HUES48 (cell line): ENCODE measurements around the gene FOCAD.

Source experiments
- H3K27ac ChIP-seq: one replicate; pipeline ENCODE4 v1.7.0; 2013; ENCODE audit warnings: low read depth, low read length, inconsistent platforms
- H3K27me3 ChIP-seq: 2 replicates; pipeline ENCODE4 v1.6.1; 2013; ENCODE audit warnings: mild to moderate bottlenecking, low read length; ENCODE audit not compliant: control insufficient read depth, insufficient read depth
- H3K36me3 ChIP-seq: 2 replicates; pipeline ENCODE4 v1.6.1; 2013; ENCODE audit warnings: low read length; ENCODE audit not compliant: control insufficient read depth, insufficient read depth
- H3K4me1 ChIP-seq: 2 replicates; pipeline ENCODE4 v1.6.1; 2013; ENCODE audit warnings: mild to moderate bottlenecking, low read length; ENCODE audit not compliant: control insufficient read depth, insufficient read depth
- H3K4me3 ChIP-seq: 2 replicates; pipeline ENCODE4 v1.5.1; 2013; ENCODE audit warnings: mild to moderate bottlenecking, low read depth, low read length
- H3K9ac ChIP-seq: 2 replicates; pipeline ENCODE4 v1.6.1; 2013; ENCODE audit warnings: mild to moderate bottlenecking, low read depth, low read length, moderate library complexity
- H3K9me3 ChIP-seq: 2 replicates; pipeline ENCODE4 v1.6.1; 2013; ENCODE audit warnings: low read length; ENCODE audit not compliant: control insufficient read depth, insufficient read depth

FOCAD gene

GRCh38 chr9:21018177-21018576, 334.1 kb downstream of the FOCAD start:
- no peaks in the 10 kb centered on the region for H3K9me3 ChIP-seq
- H3K27ac ChIP-seq, result peak overlapping the region; percentile 4
- H3K27me3 ChIP-seq, result no peaks in the 10 kb centered on the region
- H3K4me1 ChIP-seq, result peaks cover 50% of the 10 kb centered on the region
- no peak overlapping the region for H3K9ac ChIP-seq
- H3K4me3 ChIP-seq, result no peak overlapping the region
- no peaks in the 10 kb centered on the region for H3K36me3 ChIP-seq

GRCh38 chr9:21023861-21024260, 339.8 kb downstream of the FOCAD start:
- H3K27me3 ChIP-seq, result no peaks in the 10 kb centered on the region

DNA sequence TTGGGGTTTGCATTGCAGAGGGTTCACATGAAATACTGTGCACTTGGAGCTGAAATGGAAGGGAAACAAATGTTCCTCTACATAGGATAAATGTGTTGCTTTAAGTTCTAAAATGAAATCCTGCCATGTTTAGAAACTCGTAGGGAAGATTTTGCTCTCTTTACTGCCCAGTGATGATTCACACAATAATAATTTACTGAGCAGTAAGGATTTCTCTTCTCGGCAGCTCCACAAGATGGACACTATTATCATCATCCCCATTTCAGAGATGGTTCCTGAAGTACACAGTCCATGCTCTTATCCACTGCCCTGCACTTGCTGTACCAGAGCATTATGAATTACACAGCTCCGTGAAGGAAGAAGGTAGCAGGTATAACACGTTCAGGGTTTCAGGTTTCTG, 343.2 kb downstream of the FOCAD start:
- H3K9me3 ChIP-seq, result no peaks in the 10 kb centered on the region
- peaks cover 1% of the 10 kb centered on the region; the same call in 1 of the 2 replicates for H3K27me3 ChIP-seq
- no peak overlapping the region for H3K4me3 ChIP-seq
- no peak overlapping the region for H3K9ac ChIP-seq
- peaks cover 15% of the 10 kb centered on the region for H3K4me1 ChIP-seq
- no peaks in the 10 kb centered on the region for H3K36me3 ChIP-seq
- no peak overlapping the region for H3K27ac ChIP-seq

More at GRCh38 chr9:21023861-21024260, 339.8 kb downstream of the FOCAD start:
- H3K9me3 ChIP-seq, result no peaks in the 10 kb centered on the region
- no peak overlapping the region for H3K4me3 ChIP-seq
- H3K36me3 ChIP-seq, result no peaks in the 10 kb centered on the region
- H3K9ac ChIP-seq, result no peak overlapping the region
- H3K27ac ChIP-seq, result no peak overlapping the region
- H3K4me1 ChIP-seq, result peaks cover 14% of the 10 kb centered on the region; the same call in 1 of the 2 replicates

DNA sequence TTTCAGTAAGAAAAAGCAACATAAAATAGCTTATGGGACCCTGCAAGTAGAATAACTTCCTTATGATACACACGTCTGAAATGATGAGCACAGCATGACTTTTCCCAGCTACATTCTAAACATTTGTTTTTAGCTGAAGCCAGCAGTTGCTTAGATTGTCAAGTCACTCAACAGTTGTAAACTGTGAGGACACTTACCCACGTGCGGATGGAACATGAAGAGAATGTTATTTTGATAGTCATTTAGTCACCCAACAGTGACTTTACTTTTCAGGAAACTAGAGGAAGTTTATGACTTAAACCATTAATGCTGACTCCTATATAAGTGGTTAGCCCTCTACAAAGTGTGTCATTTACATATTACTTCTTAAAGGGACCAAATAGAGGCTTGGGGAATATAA, 344.4 kb downstream of the FOCAD start:
- peaks cover 5% of the 10 kb centered on the region; the same call in 1 of the 2 replicates for H3K27me3 ChIP-seq
- no peak overlapping the region for H3K4me3 ChIP-seq
- no peak overlapping the region for H3K27ac ChIP-seq
- H3K9ac ChIP-seq, result no peak overlapping the region
- H3K4me1 ChIP-seq, result peaks cover 15% of the 10 kb centered on the region
- H3K9me3 ChIP-seq, result no peaks in the 10 kb centered on the region
- H3K36me3 ChIP-seq, result no peaks in the 10 kb centered on the region

DNA sequence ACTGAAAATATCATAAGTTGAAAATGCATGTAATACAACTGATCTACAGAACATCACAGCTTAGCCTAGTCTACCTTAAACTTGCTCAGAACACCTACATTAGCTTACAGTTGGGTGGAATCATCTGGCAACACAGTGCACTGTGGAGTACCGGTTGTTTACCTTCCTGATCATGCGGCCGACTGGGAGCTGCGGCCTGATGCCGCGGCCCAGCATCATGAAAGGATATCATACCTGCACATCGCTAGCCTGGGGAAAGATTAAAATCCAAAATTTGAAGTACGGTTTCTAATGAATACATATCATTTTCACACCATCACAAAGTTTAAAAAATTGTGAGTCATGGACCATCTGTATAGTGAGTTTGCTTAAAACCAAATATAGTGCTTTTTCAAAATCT, 345.6 kb downstream of the FOCAD start:
- no peak overlapping the region for H3K9ac ChIP-seq
- no peaks in the 10 kb centered on the region for H3K9me3 ChIP-seq
- no peaks in the 10 kb centered on the region for H3K36me3 ChIP-seq
- peaks cover 15% of the 10 kb centered on the region for H3K4me1 ChIP-seq
- H3K27ac ChIP-seq, result no peak overlapping the region
- H3K27me3 ChIP-seq, result peaks cover 5% of the 10 kb centered on the region; the same call in 1 of the 2 replicates
- no peak overlapping the region for H3K4me3 ChIP-seq

GRCh38 chr9:21030389-21031035, 346.5 kb downstream of the FOCAD start:
- Histone ChIP-seq H3K9ac (no peak overlapping the region), H3K9me3 (no peaks in the 10 kb centered on the region), H3K4me1 (peaks cover 15% of the 10 kb centered on the region), H3K36me3 (no peaks in the 10 kb centered on the region), H3K27ac (peak overlapping the region; percentile 62), H3K4me3 (peak overlapping the region; percentile 46), H3K27me3 (peaks cover 5% of the 10 kb centered on the region; the same call in 1 of the 2 replicates)

- Histone ChIP-seq H3K27me3 (peaks cover 7% of the 10 kb centered on the region; the same call in 1 of the 2 replicates), H3K9me3 (no peaks in the 10 kb centered on the region), H3K36me3 (no peaks in the 10 kb centered on the region), H3K4me1 (peaks cover 15% of the 10 kb centered on the region), H3K27ac (peak within 1 kb of the TSS; percentile 62), H3K9ac (no peak within 1 kb of the TSS; the same call in 1 of the 2 replicates), H3K4me3 (peak within 1 kb of the TSS; percentile 46)
These were observed 347.2 kb downstream of the FOCAD start, which contains the start of gene HACD4 for GRCh38 chr9:21031091-21031807. HACD4 (minus strand) TSS chr9:21031640; CDS start chr9:21031590, 50 bp downstream.

GRCh38 chr9:21031808-21032183, 347.7 kb downstream of the FOCAD start:
- H3K27ac ChIP-seq, result peak overlapping the region; percentile 62

GRCh38 chr9:21037278-21037677, 353.2 kb downstream of the FOCAD start:
- Histone ChIP-seq H3K4me1 (peaks cover 15% of the 10 kb centered on the region), H3K27ac (peak overlapping the region; percentile 28), H3K4me3 (no peak overlapping the region), H3K27me3 (peaks cover 9% of the 10 kb centered on the region; the same call in 1 of the 2 replicates), H3K9me3 (no peaks in the 10 kb centered on the region), H3K36me3 (no peaks in the 10 kb centered on the region), H3K9ac (no peak overlapping the region)

More at GRCh38 chr9:21031808-21032183, 347.7 kb downstream of the FOCAD start:
- no peak overlapping the region; the same call in 1 of the 2 replicates for H3K9ac ChIP-seq
- H3K4me3 ChIP-seq, result peak overlapping the region; percentile 46
- H3K36me3 ChIP-seq, result no peaks in the 10 kb centered on the region
- H3K4me1 ChIP-seq, result peaks cover 19% of the 10 kb centered on the region
- peaks cover 10% of the 10 kb centered on the region; the same call in 1 of the 2 replicates for H3K27me3 ChIP-seq
- H3K9me3 ChIP-seq, result no peaks in the 10 kb centered on the region

- H3K27me3 ChIP-seq, result peaks cover 5% of the 10 kb centered on the region; the same call in 1 of the 2 replicates
- H3K27ac ChIP-seq, result no peak overlapping the region
- H3K4me3 ChIP-seq, result no peak overlapping the region
- no peaks in the 10 kb centered on the region for H3K36me3 ChIP-seq
- no peaks in the 10 kb centered on the region for H3K9me3 ChIP-seq
- H3K4me1 ChIP-seq, result peaks cover 15% of the 10 kb centered on the region
- no peak overlapping the region for H3K9ac ChIP-seq
These were observed 355.2 kb downstream of the FOCAD start for GRCh38 chr9:21039302-21039701.

- no peak overlapping the region for H3K27ac ChIP-seq
- H3K36me3 ChIP-seq, result no peaks in the 10 kb centered on the region
- no peaks in the 10 kb centered on the region for H3K9me3 ChIP-seq
- no peak overlapping the region for H3K9ac ChIP-seq
- H3K27me3 ChIP-seq, result no peaks in the 10 kb centered on the region
- H3K4me1 ChIP-seq, result peaks cover 5% of the 10 kb centered on the region
- H3K4me3 ChIP-seq, result no peak overlapping the region
These were observed 358.4 kb downstream of the FOCAD start for GRCh38 chr9:21042466-21042865.
